K562 (cell line): ENCODE data around the gene GOLGA8B. TPM values are rescaled to one million over a fixed set of nuclear protein-coding genes. Genes with fewer than 3 reads are reported as not detected.
"Not testable (repeated sequence)": the region's sequence is repeated elsewhere in the genome, so short reads cannot be mapped to it uniquely, and the experiment has no call there.

Source experiments
- ATAC-seq: fragments of 200-7000 bp; cut with Tn5 transposase; 3 replicates; pipeline ENCODE4 v1.9.1; 2020; ENCODE audit warnings: moderate library complexity
- BruUV-seq: library from RNA; stranded (reverse); fragments of 400-500 nt; replicated peaks from 2 replicates; lab custom pipeline; 2021; lab: Mats Ljungman, UMichigan
- CTCF ChIA-PET: fragments of 300-600 bp; formaldehyde crosslinking; extraction: SDS; loops from one replicate; lab custom pipeline; 2021; ENCODE audit warnings: low intra/inter-chr PET ratio; lab: Yijun Ruan, JAX
- POLR2A ChIA-PET: fragments of 300-600, 350-650 bp; sonication (Branson Sonifier 250); formaldehyde crosslinking; extraction: SDS; loops from one replicate; lab custom pipeline; 2021; ENCODE audit warnings: antibody characterized with exemption, inconsistent platforms; lab: Yijun Ruan, JAX
- DNase-seq, 4 experiments: peaks; one replicate each; pipeline versions ENCODE4 v3.0.0 to v3.0.0-alpha.2; 2011 to 2018; ENCODE audit warnings: low spot score in 3 of 4, mixed read lengths in 3 of 4; ENCODE audit errors: extremely low read depth in 1 of 4
- FAIRE-seq: peaks from 2 replicates; lab custom pipeline; 2011; peaks lifted over from hg19 to GRCh38; lab: Jason Lieb, UNC
- H2AFZ ChIP-seq: 2 replicates; pipeline ENCODE4 v1.6.0; 2011; ENCODE audit warnings: low read depth, low read length, control low read depth, inconsistent platforms
- H3K27ac ChIP-seq: fragments of 200-600 bp; 3 replicates; pipeline ENCODE4 v1.8.0; 2011; ENCODE audit warnings: low read depth, mild to moderate bottlenecking, control low read depth, inconsistent platforms, low read length, moderate library complexity, mixed read lengths; ENCODE audit errors: extremely low read depth
- H3K27me3 ChIP-seq, 2 experiments: fragments of 300-600 bp in 1 of 2; 2 replicates in 1 of 2; 3 replicates in 1 of 2; pipeline versions ENCODE4 v1.6.0 to v1.8.0; 2011; ENCODE audit warnings: inconsistent platforms in 2 of 2, low read length in 2 of 2, mild to moderate bottlenecking in 1 of 2, mixed read lengths in 1 of 2, moderate library complexity in 1 of 2; ENCODE audit not compliant: control insufficient read depth in 2 of 2, insufficient read depth in 2 of 2
- H3K36me3 ChIP-seq: fragments of 300-600 bp; 3 replicates; pipeline ENCODE4 v1.8.0; 2011; ENCODE audit warnings: mild to moderate bottlenecking, low read length, inconsistent platforms; ENCODE audit not compliant: control insufficient read depth, insufficient read depth
- H3K4me1 ChIP-seq, 2 experiments: fragments of 200-600 bp in 1 of 2; replicated peaks in 1 of 2; 2 replicates in 1 of 2; 3 replicates in 1 of 2; pipeline versions ENCODE4 v1.5.1 to v1.8.0; 2011; ENCODE audit warnings: inconsistent platforms in 2 of 2, low read length in 2 of 2, mild to moderate bottlenecking in 1 of 2, mixed read lengths in 1 of 2, moderate library complexity in 1 of 2; ENCODE audit not compliant: control insufficient read depth in 2 of 2, insufficient read depth in 2 of 2
- H3K4me2 ChIP-seq: 2 replicates; pipeline ENCODE4 v1.6.1; 2011; ENCODE audit warnings: low read length, control low read depth, inconsistent platforms, mixed read lengths; ENCODE audit not compliant: insufficient read depth
- H3K4me3 ChIP-seq: fragments of 200-600 bp; sonication (generic), shearing (Covaris generic); 2 replicates; pipeline ENCODE4 v1.5.1; 2016; ENCODE audit warnings: control low read depth, inconsistent platforms
- H3K79me2 ChIP-seq: fragments of 200-600 bp; 3 replicates; pipeline ENCODE4 v1.8.0; 2011; ENCODE audit warnings: low read length, inconsistent platforms; ENCODE audit not compliant: control insufficient read depth, insufficient read depth
- H3K9ac ChIP-seq, 2 experiments: 2 replicates each; pipeline versions ENCODE4 v1.6.0 to v1.6.1; 2011; ENCODE audit warnings: low read depth in 2 of 2, low read length in 2 of 2, control low read depth in 1 of 2, inconsistent platforms in 1 of 2, mild to moderate bottlenecking in 1 of 2, mixed read lengths in 1 of 2; ENCODE audit not compliant: insufficient read depth in 1 of 2
- H3K9me1 ChIP-seq: one replicate; pipeline ENCODE4 v1.6.0; 2011; ENCODE audit warnings: inconsistent platforms, mild to moderate bottlenecking, low read length, moderate library complexity; ENCODE audit not compliant: control insufficient read depth, insufficient read depth
- H3K9me3 ChIP-seq: replicated peaks from 2 replicates; pipeline ENCODE4 v1.5.1; 2011; ENCODE audit warnings: low read depth, low read length, inconsistent platforms; ENCODE audit not compliant: control insufficient read depth, insufficient read depth
- H4K20me1 ChIP-seq: replicated peaks from 2 replicates; pipeline ENCODE4 v1.6.1; 2011; ENCODE audit warnings: low read length, inconsistent platforms, mixed read lengths; ENCODE audit not compliant: control insufficient read depth, insufficient read depth
- WGBS: fragments of 100-300 bp; shearing (Covaris generic); methylation state at CpG from one replicate; pipeline ENCODE4 v1.1.6; 2016; ENCODE audit warnings: low coverage, mixed read lengths; ENCODE audit not compliant: insufficient coverage; ENCODE audit errors: missing lambda C conversion rate; 5-methylcytosine and 5-hydroxymethylcytosine counted together
- in situ Hi-C: fragments of 300-500 bp; cut with MboI; formaldehyde crosslinking; loops from 4 replicates; pipeline ENCODE4 v1.15.0; 2018; ENCODE audit warnings: inconsistent platforms, mixed read lengths
- intact Hi-C: fragments of 100-400 bp; cut with micrococcal nuclease; formaldehyde crosslinking; loops from 2 replicates; pipeline ENCODE4 v1.14.2; 2022
- polyA plus RNA-seq, 8 experiments: library from polyadenylated mRNA; depleted of rRNA in 4 of 8; stranded (reverse) in 5 of 8; unstranded in 3 of 8; fragments of >200 nt; fragmentation: Nextera tagmentation in 2 of 8; fragmentation: Illumina TruSeq in 1 of 8; extraction: Ambion mirVana in 2 of 8; extraction: Trizol in 1 of 8; gene quantifications; 2 replicates each; pipeline versions ENCODE4 v1.2.1 to v1.2.3, GENCODE V29; 2011 to 2014; ENCODE audit warnings: inconsistent platforms in 1 of 8, missing spikeins in 1 of 8
- total RNA-seq, 7 experiments: library from RNA; depleted of rRNA in 6 of 7; stranded (reverse); fragments of >200 nt in 6 of 7; fragmentation: Illumina TruSeq in 2 of 7; extraction: Trizol in 2 of 7; gene quantifications; 2 replicates each; pipeline versions ENCODE4 v1.2.1 to v1.2.3, GENCODE V29; 2011 to 2021; ENCODE audit warnings: low replicate concordance in 1 of 7

The GOLGA8B gene
- total and polyA plus RNA-seq, 9 of the 15 experiments (the other 6 are each of a cell fraction or from before 2014, with no cell fraction given): 7.9 to 236 (median 54.1) TPM

DNA sequence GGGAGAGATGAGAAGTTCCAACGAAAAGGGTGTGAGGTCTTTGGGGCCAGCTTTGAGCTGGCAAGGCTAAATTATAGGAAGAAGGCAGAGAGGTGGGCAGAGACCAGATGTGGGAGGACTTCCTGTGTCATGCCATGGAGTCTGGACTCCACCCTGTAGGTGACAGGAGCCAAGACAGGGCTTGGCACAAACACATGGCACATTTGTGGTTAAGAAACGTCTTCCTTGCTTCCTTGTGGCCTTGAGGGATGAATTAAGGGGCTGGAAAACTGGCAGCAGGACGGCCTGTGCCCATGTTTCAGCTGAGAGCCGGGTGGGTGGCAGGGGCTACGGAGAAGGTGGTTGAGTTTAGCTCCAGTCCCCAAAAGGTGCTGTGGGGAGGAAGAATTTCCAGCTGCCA is 18.7 kb downstream of the GOLGA8B start:
- intact Hi-C loops, H4K20me1 ChIP-seq, H3K9me1 ChIP-seq, H3K36me3 ChIP-seq, H3K4me3 ChIP-seq, H3K27ac ChIP-seq, FAIRE-seq, H3K9me3 ChIP-seq, H3K4me1 ChIP-seq, H3K9ac ChIP-seq, DNase-seq, H2AFZ ChIP-seq, ATAC-seq, POLR2A ChIA-PET, H3K79me2 ChIP-seq, in situ Hi-C loops, BruUV-seq, H3K4me2 ChIP-seq, H3K27me3 ChIP-seq, CTCF ChIA-PET: not testable (repeated sequence)
- WGBS: 75% methylated on average over 4 of the region's 5 CpGs

DNA sequence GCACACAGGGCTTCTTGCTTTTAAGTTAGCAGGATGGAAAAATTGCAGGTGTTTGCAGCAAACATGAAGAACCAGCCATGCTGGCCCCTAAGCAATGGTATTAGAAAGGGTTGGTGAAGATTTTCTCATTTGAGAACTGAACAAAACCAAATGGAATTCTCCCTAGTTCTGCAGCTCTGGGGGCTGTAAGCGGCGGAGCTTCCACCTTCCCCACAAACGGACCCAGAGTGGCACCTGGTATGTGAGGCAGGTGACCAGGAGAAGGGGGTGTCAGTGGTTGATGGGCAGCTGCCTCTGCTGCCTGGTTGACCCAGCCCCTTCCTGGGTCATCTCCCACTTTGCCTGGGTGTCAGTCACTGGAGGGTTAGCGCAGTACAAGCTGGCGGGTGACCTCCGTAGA is 22.6 kb downstream of the GOLGA8B start:
- H3K27ac ChIP-seq, FAIRE-seq, H3K9me1 ChIP-seq, H3K9ac ChIP-seq, H3K4me2 ChIP-seq, in situ Hi-C loops, intact Hi-C loops, H3K4me3 ChIP-seq, POLR2A ChIA-PET, H2AFZ ChIP-seq, H3K79me2 ChIP-seq, DNase-seq, H3K9me3 ChIP-seq, H3K4me1 ChIP-seq, H3K27me3 ChIP-seq, CTCF ChIA-PET, H4K20me1 ChIP-seq, BruUV-seq, H3K36me3 ChIP-seq: not testable (repeated sequence)
- WGBS: 67% methylated on average over 3 of the region's 6 CpGs
- ATAC-seq: peak; percentile 51

DNA sequence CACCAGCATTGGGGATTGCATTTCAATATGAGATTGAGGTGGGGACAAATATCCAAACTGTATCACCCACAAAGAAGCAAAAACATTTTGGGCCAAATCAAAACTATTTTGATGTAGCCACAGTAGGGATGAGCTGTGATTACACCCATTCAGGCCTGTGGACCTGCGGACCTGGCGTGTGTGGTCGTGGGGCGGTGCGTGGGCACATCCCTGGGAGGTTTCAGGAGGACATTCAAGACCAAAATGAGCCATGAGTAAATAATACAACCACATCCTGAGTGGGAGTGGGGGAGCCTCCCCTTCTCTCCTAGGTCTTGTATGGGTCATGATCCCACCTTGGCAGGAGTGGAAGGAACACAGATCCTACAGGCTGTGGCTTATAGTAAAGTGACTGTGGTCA is 23.7 kb downstream of the GOLGA8B start:
- H3K4me2 ChIP-seq, H2AFZ ChIP-seq, H3K4me1 ChIP-seq, FAIRE-seq, H3K9ac ChIP-seq, H3K9me1 ChIP-seq, in situ Hi-C loops, H3K4me3 ChIP-seq, H4K20me1 ChIP-seq, CTCF ChIA-PET, H3K36me3 ChIP-seq, H3K27ac ChIP-seq, H3K9me3 ChIP-seq, DNase-seq, POLR2A ChIA-PET, H3K27me3 ChIP-seq, intact Hi-C loops, H3K79me2 ChIP-seq, ATAC-seq: not testable (repeated sequence)
- TSS peak; percentile 21 for BruUV-seq
- WGBS: 94% methylated on average over 5 of the region's 5 CpGs

DNA sequence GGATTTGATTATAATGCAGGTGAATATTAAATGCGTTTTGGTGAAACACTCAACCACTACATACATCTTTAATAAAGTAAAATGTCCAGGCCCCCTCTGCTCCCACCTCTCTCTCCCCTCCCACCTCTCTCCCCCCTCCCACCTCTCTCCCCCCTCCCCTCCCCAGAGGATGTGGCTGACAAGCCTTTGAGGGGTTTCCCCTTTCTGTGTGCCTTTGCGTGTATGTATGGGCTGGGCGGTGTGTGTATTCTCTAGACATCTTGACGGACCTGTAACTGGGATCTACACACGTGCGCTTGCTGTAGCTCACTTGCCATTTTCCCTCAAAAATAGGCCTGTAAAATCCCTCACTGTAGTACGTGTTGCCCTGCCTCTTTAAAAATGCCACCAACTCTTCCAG is 28.3 kb downstream of the GOLGA8B start:
- H3K9ac ChIP-seq, H3K36me3 ChIP-seq, H3K4me2 ChIP-seq, H2AFZ ChIP-seq, H3K9me1 ChIP-seq, POLR2A ChIA-PET, H3K27me3 ChIP-seq, intact Hi-C loops, FAIRE-seq, H3K27ac ChIP-seq, H3K4me1 ChIP-seq, BruUV-seq, H3K79me2 ChIP-seq, H3K4me3 ChIP-seq, H4K20me1 ChIP-seq, ATAC-seq, in situ Hi-C loops, CTCF ChIA-PET, DNase-seq, H3K9me3 ChIP-seq: not testable (repeated sequence)
- no CpG with 5 or more reads among the region's 7 CpGs for WGBS
